DOHH2 (cell line): ENCODE results near the gene EEFSEC.

Experiments used
- EZH2phosphoT487 ChIP-seq: fragments of 200-600 bp; sonication (generic); IDR thresholded peaks from 2 replicates; pipeline ENCODE4 v1.6.1; 2017; ENCODE audit warnings: borderline replicate concordance, mild to moderate bottlenecking, antibody characterized with exemption, low read length, moderate library complexity, mixed read lengths
- TF ChIP-seq, protein P1 (sequence below): fragments of 200-600 bp; sonication (generic); IDR thresholded peaks from one replicate; pipeline ENCODE4 v1.5.1; 2014; ENCODE audit warnings: antibody characterized with exemption, mild to moderate bottlenecking, low read depth, low read length; ENCODE audit not compliant: poor library complexity, severe bottlenecking

DNA sequence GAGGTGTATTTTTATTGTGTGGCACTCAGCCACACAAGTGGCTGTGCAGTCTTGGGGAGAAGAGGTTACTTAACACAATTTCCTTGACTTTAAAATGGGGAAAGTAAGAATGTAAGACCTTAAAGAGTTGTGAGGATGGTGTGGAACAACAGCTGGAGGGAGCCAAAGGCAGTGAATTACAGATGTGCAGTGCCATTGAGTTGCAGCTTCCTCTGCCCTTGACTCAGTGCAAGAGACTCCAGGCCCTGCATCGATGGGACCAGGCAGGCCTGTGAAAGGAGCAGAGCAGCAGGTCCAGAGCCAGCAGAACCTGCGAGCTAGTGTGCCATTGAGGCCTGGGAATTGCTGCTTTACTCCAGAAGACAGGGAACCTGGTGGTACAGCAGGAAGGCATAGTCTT lies 27.2 kb downstream of the EEFSEC start:
- TF ChIP-seq, protein P1, sequence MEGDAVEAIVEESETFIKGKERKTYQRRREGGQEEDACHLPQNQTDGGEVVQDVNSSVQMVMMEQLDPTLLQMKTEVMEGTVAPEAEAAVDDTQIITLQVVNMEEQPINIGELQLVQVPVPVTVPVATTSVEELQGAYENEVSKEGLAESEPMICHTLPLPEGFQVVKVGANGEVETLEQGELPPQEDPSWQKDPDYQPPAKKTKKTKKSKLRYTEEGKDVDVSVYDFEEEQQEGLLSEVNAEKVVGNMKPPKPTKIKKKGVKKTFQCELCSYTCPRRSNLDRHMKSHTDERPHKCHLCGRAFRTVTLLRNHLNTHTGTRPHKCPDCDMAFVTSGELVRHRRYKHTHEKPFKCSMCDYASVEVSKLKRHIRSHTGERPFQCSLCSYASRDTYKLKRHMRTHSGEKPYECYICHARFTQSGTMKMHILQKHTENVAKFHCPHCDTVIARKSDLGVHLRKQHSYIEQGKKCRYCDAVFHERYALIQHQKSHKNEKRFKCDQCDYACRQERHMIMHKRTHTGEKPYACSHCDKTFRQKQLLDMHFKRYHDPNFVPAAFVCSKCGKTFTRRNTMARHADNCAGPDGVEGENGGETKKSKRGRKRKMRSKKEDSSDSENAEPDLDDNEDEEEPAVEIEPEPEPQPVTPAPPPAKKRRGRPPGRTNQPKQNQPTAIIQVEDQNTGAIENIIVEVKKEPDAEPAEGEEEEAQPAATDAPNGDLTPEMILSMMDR: no peak
- TF ChIP-seq EZH2phosphoT487: no peak
